Activated CD4-positive, CD25-positive, alpha-beta regulatory T cell treated with anti-CD3 and anti-CD28 coated beads, Interleukin-2, amount 50 U/mL, for 16 hours (primary cell): Measurements from ENCODE around the gene HTD2.
"Not testable (repeated sequence)": the region's sequence is repeated elsewhere in the genome, so short reads cannot be mapped to it uniquely, and the experiment has no call there.

Source experiments
- DNase-seq: peaks from one replicate; pipeline ENCODE4 v3.0.0-alpha.2; 2020; ENCODE audit warnings: low read depth, low spot score

Gene HTD2

DNA sequence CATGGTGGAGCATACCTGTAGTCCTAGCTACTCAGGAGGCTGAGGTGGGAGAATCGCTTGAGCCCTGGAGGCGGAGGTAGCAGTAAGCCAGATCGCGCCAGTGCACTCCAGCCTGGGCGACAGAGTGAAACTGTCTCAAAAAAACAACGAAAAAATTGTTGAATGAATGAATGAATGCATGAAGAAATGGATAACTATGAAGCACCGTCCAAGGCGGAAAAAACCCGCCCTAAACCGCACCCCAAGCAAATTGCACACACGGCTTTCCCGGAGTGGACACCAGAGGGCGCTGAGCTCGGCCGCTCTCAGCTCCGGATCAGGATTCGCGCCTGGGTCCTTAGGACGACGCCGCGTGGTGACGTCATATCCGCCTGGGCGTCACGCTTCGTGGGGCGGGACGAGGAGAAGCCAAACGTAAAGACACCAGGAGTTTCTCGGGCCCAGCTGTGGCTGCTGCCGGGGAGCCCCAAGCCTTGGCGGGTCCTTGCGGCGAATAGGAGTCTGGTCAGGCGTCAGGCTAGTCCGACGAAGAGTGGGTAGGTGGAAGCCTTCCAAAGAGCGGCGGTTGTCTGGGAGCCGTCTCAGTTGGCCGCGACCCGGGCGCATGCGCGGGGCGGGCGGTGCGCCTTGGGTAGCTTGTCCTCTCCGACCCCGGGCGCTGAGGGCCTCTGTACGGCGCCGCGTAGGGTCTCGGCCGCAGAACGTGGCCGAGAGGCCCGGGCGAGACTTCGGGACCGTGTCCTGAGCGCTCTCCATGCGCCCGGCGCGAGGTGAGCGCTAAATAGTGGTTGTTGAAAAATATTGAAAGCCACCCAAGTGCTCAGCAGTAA, at the start of gene HTD2, which contains the start of gene RPP14:
TSS of gene HTD2 (plus strand) at position 639 of the 830 bp plus-strand sequence. CDS start 11,094 bp downstream, outside the sequence.
TSS of gene RPP14 (plus strand) at position 364 of the 830 bp plus-strand sequence. CDS start 4,085 bp downstream, outside the sequence.
- peak; percentile 96 for DNase-seq

- DNase-seq: no peak
Observed at GRCh38 chr3:58258392-58259055, 47.8 kb upstream of the HTD2 start.

- DNase-seq: no peak
Observed at GRCh38 chr3:58260261-58260731, 46.0 kb upstream of the HTD2 start.

- no peak for DNase-seq
Observed at GRCh38 chr3:58260733-58261132, 45.6 kb upstream of the HTD2 start.

GRCh38 chr3:58261954-58262666, 44.2 kb upstream of the HTD2 start:
- DNase-seq: no peak

DNA sequence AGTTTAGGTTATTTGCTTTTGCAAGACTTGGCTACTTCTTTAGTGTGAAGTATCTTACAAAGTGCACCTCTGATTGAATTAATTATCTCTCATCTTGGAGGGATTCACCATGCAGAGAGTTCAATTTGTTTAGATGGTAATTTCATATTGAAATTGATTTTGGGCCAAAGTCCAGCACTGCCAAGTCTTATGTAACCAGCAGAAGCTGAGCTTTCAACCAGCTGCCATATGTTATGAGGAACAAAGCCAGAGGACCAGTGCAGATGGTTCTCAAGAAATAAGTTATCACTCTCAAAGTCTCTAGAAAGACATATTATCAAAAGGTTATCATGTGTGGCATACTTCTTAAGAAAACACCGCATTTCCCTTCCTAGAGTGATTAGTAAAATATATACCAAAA, 39.7 kb upstream of the HTD2 start:
- no peak for DNase-seq

DNA sequence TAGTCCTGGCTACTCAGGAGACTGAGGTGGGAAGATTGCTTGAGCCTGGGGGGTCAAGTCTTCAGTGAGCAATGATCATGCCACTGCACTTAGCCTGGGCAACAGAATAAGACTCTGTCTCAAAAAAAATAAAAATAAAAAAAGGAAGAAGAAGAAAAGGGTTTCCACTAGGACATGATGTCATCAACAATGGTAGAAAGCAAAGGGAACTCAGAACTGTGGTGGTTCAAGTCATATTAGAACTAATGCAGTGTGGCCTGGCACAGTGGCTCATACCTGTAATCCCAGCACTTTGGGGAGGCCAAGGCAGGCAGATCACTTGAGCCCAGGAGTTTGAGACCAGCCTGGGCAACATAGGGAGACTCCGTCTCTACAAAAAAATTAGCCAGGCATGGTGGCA, 38.8 kb upstream of the HTD2 start:
- DNase-seq: not testable (repeated sequence)

- no peak for DNase-seq
Observed at GRCh38 chr3:58269356-58269755, 37.0 kb upstream of the HTD2 start.

GRCh38 chr3:58270485-58270884, 35.8 kb upstream of the HTD2 start:
- no peak for DNase-seq

- no peak for DNase-seq
Observed at GRCh38 chr3:58271901-58272501, 34.3 kb upstream of the HTD2 start.

DNA sequence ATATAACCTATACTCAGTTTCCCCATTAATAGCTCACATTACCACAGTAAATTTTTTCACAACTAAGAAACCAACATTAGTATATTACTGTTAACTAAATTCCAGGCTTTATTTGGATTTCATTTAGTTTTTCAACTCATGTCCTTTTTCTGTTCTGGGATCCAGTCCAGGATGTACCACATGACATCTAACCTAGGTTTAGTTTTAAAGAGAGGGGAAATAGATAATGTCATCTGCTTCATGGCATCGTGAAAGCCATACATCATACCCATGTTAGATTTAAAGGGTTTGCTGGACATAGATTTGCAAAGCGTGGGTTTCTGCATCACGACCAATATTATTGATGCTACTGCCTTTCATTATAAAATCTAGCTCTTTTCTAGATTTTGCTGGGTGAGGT, 33.4 kb upstream of the HTD2 start:
- DNase-seq: no peak

- not testable (repeated sequence) for DNase-seq
Observed at GRCh38 chr3:58273362-58273761, 33.0 kb upstream of the HTD2 start.

DNA sequence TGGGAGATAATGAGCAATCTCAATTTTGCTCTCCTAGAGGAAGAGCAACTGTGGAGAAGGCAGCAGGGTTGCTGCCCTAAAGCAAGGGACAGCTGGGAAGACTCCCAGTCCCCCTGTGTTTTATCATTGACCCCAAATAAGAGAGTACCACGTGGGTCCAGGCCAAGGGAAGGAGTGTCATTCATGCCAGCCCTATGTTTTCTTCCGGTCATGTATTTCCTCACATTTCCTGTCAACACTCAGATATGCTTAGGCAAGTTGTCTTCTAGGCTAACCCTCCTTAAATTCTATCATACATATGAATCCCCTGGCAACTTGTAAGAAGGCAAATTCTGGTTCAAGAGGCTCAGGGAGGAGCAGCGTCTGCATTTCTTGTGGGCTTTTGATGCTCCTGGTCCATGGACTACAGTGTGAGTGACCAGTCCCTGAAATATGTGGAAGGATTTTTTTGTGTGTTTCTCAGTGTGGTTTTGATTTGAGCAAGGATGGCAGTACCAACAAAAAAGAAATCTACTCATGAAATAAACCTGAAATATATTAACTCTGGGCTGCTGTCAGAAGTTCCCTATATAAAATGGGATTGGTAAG, 32.2 kb upstream of the HTD2 start:
- DNase-seq: no peak

- DNase-seq: no peak
Observed at GRCh38 chr3:58281069-58281468, 25.3 kb upstream of the HTD2 start.

GRCh38 chr3:58285334-58285733, 21.0 kb upstream of the HTD2 start:
- DNase-seq: no peak

GRCh38 chr3:58287354-58287753, 19.0 kb upstream of the HTD2 start:
- DNase-seq: no peak

DNA sequence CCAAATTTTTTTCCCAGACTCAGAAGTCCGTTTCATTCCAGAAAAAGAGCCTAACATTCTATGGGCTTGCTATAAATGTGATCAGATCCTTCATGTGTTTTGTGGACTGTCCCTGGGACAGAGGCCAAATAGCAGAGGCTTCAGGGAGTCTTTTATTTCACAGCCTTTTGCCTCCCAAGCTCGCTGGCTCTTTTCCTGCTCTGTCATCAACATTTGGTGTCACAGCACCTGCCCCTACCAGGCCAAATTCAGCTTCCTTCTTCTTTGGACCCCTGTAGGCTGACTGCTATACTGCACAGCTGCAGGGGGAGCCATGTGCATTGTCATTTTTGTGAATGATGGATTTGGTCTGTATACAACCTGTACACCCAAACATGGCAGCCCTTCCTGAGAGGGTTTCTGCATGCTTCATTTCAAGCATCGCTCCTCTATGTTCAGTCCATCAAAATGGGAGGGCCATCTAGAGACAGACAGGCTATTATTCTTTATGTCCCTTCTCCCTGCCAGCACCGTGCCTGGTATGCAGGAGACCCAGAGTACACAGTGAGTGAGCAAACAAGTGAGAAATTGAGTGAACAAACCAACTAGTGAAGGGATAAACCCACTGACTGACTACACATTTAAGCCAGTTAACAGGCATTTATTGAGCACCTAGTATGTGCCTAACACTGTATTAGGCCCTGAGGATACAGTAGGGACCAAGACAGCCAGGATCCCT, 18.1 kb upstream of the HTD2 start:
- DNase-seq: no peak

DNA sequence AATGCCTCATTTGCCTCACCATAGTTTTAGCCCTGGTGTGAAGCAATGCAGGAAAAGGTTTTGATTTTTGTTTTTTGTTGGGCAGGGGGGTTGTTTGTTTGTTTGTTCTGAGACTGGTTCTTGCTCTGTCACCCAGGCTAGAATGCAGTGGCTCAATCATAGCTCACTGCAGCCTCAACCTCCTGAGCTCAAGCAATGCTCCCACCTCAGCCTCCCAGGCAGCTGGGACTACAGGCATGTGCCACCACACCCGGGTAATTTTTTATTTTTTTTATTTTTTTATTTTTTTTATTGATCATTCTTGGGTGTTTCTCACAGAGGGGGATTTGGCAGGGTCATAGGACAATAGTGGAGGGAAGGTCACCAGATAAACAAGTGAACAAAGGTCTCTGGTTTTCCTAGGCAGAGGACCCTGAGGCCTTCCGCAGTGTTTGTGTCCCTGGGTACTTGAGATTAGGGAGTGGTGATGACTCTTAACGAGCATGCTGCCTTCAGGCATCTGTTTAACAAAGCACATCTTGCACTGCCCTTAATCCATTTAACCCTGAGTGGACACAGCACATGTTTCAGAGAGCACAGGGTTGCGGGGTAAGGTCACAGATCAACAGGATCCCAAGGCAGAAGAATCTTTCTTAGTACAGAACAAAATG, 17.2 kb upstream of the HTD2 start:
- DNase-seq: not testable (repeated sequence)

GRCh38 chr3:58290446-58290845, 15.9 kb upstream of the HTD2 start:
- not testable (repeated sequence) for DNase-seq

DNA sequence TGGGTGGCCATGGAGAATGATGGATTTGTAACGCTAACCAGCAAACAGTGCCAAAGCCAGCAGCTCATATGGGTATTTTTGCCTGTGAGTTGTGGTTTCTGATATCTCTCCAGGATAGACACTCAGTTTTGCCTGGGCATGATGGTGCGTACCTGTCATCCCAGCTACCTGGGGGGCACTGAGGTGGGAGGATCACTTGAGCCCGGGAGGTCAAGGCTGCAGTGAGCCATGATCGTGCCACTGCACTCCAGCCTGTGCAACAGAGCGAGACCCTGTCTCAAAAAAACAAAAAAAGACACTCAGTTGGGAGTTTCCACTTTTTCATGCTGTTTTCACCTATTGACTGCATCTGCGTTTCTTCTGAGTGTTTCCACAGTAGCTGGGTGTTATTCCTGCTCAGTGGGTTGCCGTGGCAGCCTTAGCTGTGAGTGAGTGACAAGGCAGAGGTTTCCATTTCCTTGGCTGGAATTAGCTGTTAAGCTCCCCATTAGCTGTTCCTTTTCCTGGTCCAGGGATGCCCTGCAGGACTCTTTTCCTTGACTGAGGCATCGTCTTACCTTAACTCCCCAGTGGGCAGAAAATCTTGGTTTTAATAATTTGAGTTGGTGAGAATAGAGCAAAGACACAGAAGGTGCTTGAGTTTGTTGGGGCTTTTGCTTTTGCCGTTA, 14.5 kb upstream of the HTD2 start:
- DNase-seq: no peak
